Measurements from ENCODE around the gene RNU6-1. TPM values are rescaled to one million over a fixed set of nuclear protein-coding genes. Genes with fewer than 3 reads are reported as not detected.

The RNU6-1 gene
- total and polyA plus RNA-seq, 2 experiments from 2014 or later: not detected

DNA sequence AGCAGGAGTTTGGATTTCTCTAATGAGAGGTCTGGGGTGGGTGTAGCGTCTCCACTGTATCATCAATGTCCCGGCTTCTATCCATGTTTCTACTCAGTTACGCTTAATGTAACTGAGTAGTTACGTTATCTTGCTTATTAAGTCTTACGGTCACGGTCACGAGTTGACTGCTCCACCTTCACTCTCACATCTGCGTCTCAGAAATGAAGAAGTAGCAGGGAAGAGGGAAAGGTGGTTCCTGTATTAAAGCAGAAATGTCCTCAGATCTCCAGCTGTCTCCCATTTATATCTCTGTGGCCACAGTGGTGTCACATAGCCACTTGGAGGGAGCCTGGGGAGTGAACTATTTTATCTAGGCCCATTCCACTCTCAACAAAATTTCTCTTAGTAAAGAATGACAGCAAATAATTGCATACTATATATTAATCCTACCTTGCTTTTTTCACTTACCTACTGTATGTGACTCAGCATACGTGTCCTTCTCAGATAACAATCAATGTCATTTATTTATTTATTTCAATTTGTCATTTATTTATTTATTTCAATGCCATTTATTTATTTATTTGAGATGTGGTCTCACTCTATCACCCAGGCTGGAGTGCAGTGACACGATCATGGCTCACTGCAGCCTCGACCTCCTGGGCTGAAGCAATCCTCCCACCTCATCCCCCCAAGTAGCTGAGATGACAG is 39.7 kb upstream of the RNU6-1 start:
- TF ChIP-seq EZH2 (IDR thresholded peaks at IDR 0.05; ENCODE audit: borderline replicate concordance): no peak
- TF ChIP-seq EZH2phosphoT487 (IDR thresholded peaks at IDR 0.05; ENCODE audit: low read depth, severe bottlenecking, unreplicated experiment): no peak
- TF ChIP-seq, protein P1, sequence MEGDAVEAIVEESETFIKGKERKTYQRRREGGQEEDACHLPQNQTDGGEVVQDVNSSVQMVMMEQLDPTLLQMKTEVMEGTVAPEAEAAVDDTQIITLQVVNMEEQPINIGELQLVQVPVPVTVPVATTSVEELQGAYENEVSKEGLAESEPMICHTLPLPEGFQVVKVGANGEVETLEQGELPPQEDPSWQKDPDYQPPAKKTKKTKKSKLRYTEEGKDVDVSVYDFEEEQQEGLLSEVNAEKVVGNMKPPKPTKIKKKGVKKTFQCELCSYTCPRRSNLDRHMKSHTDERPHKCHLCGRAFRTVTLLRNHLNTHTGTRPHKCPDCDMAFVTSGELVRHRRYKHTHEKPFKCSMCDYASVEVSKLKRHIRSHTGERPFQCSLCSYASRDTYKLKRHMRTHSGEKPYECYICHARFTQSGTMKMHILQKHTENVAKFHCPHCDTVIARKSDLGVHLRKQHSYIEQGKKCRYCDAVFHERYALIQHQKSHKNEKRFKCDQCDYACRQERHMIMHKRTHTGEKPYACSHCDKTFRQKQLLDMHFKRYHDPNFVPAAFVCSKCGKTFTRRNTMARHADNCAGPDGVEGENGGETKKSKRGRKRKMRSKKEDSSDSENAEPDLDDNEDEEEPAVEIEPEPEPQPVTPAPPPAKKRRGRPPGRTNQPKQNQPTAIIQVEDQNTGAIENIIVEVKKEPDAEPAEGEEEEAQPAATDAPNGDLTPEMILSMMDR (IDR thresholded peaks at IDR 0.05; ENCODE audit: poor library complexity): no peak
- Histone ChIP-seq H3K4me1 (ENCODE audit: insufficient read depth) (peaks cover 16% of the 10 kb centered on the region), H3K4me2 (no peak overlapping the region), H2AFZ (no peak overlapping the region), H3K9me3 (ENCODE audit: low read depth) (no peaks in the 10 kb centered on the region), H3K9me2 (replicated peaks; ENCODE audit: insufficient read depth) (no peaks in the 10 kb centered on the region), H3K4me3 (no peak overlapping the region), H4K20me1 (ENCODE audit: insufficient read depth, poor library complexity, severe bottlenecking) (no peaks in the 10 kb centered on the region), H3K27ac (no peak overlapping the region), H3K36me3 (replicated peaks; ENCODE audit: insufficient read depth, low read depth) (no peaks in the 10 kb centered on the region), H3K79me2 (no peaks in the 10 kb centered on the region), H3K27me3 (no peaks in the 10 kb centered on the region)
- no peak for DNase-seq (ENCODE audit: low spot score)
- WGBS (ENCODE audit: low lambda C conversion rate, missing lambda C conversion rate): 93% methylated on average over 11 of the region's 11 CpGs

DNA sequence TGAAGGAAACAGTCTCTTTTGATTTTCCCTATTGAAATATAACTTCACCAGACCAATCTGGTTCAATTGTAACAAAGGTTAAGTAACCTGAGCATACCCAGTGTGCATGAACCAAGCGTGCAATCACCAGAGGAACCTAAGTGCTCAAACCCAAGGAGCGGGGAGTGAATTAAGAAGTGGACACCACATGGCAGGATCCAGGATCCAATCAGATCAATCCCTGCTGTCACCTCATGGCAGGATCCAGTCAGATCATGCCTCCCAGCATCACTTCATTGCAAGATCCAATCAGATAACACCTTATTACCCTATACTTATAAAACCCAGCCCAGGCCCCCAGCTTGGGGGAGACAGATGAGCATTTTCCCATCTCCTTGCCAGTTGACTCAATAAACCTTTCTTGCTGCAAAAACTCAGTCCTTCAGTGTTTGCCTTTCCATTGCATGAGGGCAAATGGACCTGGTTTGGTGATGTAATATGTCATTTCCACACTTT is 38.9 kb upstream of the RNU6-1 start:
- Histone ChIP-seq H3K4me2 (no peak overlapping the region), H3K27ac (no peak overlapping the region), H3K79me2 (no peaks in the 10 kb centered on the region), H3K4me3 (no peak overlapping the region), H3K9me3 (ENCODE audit: low read depth) (no peaks in the 10 kb centered on the region), H3K36me3 (replicated peaks; ENCODE audit: insufficient read depth, low read depth) (no peaks in the 10 kb centered on the region), H4K20me1 (ENCODE audit: insufficient read depth, poor library complexity, severe bottlenecking) (no peaks in the 10 kb centered on the region), H3K27me3 (no peaks in the 10 kb centered on the region), H2AFZ (no peak overlapping the region), H3K9me2 (replicated peaks; ENCODE audit: insufficient read depth) (no peaks in the 10 kb centered on the region), H3K4me1 (ENCODE audit: insufficient read depth) (peaks cover 9% of the 10 kb centered on the region)
- TF ChIP-seq EZH2 (IDR thresholded peaks at IDR 0.05; ENCODE audit: borderline replicate concordance): no peak
- TF ChIP-seq, protein P1 (IDR thresholded peaks at IDR 0.05; ENCODE audit: poor library complexity): no peak
- WGBS (ENCODE audit: low lambda C conversion rate, missing lambda C conversion rate): 97% methylated on average over 2 of the region's 2 CpGs
- DNase-seq (ENCODE audit: low spot score): no peak

DNA sequence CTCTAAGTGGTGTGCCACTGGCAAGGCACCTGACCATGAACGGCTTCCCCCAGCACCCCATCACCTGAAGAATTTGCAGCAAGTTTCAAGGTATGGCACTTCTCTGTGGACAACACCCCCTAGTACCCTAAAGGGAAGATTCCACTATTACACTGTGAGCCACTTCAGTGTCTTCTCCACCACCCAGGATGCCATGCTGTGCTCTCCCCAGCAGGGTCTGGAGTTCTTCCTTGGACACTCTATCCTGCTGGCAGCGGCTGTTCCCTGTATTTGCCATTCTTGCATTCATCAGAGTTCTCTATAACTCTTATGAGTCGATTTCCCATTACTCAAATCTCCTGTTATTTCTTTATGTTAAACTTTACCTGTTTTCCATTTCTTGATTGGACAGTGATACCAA is 33.9 kb upstream of the RNU6-1 start:
- Histone ChIP-seq H3K4me1 (ENCODE audit: insufficient read depth) (no peaks in the 10 kb centered on the region), H3K9me2 (replicated peaks; ENCODE audit: insufficient read depth) (no peaks in the 10 kb centered on the region), H3K36me3 (replicated peaks; ENCODE audit: insufficient read depth, low read depth) (no peaks in the 10 kb centered on the region), H4K20me1 (ENCODE audit: insufficient read depth, poor library complexity, severe bottlenecking) (no peaks in the 10 kb centered on the region), H3K27me3 (no peaks in the 10 kb centered on the region), H3K9me3 (ENCODE audit: low read depth) (no peaks in the 10 kb centered on the region), H3K4me3 (no peak overlapping the region), H3K4me2 (no peak overlapping the region), H3K27ac (no peak overlapping the region), H3K79me2 (no peaks in the 10 kb centered on the region), H2AFZ (no peak overlapping the region)
- 86% methylated on average over 3 of the region's 3 CpGs for WGBS (ENCODE audit: low lambda C conversion rate, missing lambda C conversion rate)
- TF ChIP-seq EZH2phosphoT487 (IDR thresholded peaks at IDR 0.05; ENCODE audit: low read depth, severe bottlenecking, unreplicated experiment) (no peak), EZH2 (IDR thresholded peaks at IDR 0.05; ENCODE audit: borderline replicate concordance) (no peak)
- TF ChIP-seq, protein P1 (IDR thresholded peaks at IDR 0.05; ENCODE audit: poor library complexity): no peak
- no peak for DNase-seq (ENCODE audit: low spot score)
